ENCODE measurements around the gene GBP7.

- TF ChIP-seq CTCF (IDR thresholded peaks at IDR 0.05) = no peak
- no peak for TF ChIP-seq EP300 (IDR thresholded peaks at IDR 0.05)
- no peak for TF ChIP-seq POLR2A (IDR thresholded peaks at IDR 0.05)
Observed at GRCh38 chr1:89203166-89203565, 27.4 kb upstream of the GBP7 start.
